ENCODE results near the gene METTL6. TPM values are rescaled to one million over a fixed set of nuclear protein-coding genes. Genes with fewer than 3 reads are reported as not detected.

Gene METTL6
- polyA plus RNA-seq, 1 donor (not counting 4 experiments of a cell fraction or from before 2014, with no cell fraction given), result 16.3 TPM

DNA sequence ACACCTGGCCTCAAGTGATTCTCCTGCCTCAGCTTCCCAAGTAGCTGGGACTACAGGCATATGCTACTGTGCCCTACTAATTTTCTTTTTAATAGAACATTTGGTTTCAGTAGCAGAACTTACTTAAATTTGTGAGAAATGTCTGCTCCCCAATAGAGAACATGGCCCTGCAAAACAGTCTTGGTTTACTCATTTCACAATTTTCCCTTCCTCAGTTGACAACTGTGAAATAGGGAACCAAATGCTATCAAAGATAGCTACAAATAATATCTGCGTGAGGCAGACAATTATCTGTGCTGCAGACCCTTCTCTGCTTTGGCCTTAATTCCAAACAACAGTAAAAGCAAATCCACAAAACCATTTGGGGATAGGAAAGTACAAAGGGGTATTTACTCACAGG is 22.6 kb downstream of the METTL6 start:
- Histone ChIP-seq H3K36me3 (ENCODE audit: control insufficient read depth in 2 of 2, extremely low read depth in 1 of 2, insufficient read depth in 2 of 2, low read length in 2 of 2) (no peaks in the 10 kb centered on the region), H3K4me3 (ENCODE audit: control insufficient read depth in 2 of 3, extremely low read depth in 1 of 3, insufficient read depth in 2 of 3, low read depth in 1 of 3, low read length in 3 of 3) (no peak overlapping the region), H3K4me1 (ENCODE audit: control insufficient read depth, extremely low read depth, insufficient read depth, low read length) (no peaks in the 10 kb centered on the region), H3K9me3 (ENCODE audit: control insufficient read depth, low read depth, low read length) (no peaks in the 10 kb centered on the region), H3K4me2 (ENCODE audit: control insufficient read depth, extremely low read depth, insufficient read depth, low read depth, low read length) (no peak overlapping the region), H3K9ac (ENCODE audit: control insufficient read depth, extremely low read depth, insufficient read depth, low read length) (no peak overlapping the region), H3K9me1 (ENCODE audit: control insufficient read depth, extremely low read depth, insufficient read depth, low read length) (no peaks in the 10 kb centered on the region), H3K27ac (ENCODE audit: control insufficient read depth, insufficient read depth, low read length) (no peak overlapping the region), H3K79me2 (ENCODE audit: control insufficient read depth, insufficient read depth, low read length) (no peaks in the 10 kb centered on the region), H4K20me1 (ENCODE audit: control insufficient read depth, extremely low read depth, insufficient read depth, low read length) (no peaks in the 10 kb centered on the region), H2AFZ (ENCODE audit: control insufficient read depth, low read length) (no peak overlapping the region), H3K27me3 (ENCODE audit: control insufficient read depth, extremely low read depth, insufficient read depth, low read length) (no peaks in the 10 kb centered on the region)
- DNase-seq (ENCODE audit: low read depth, low spot score) (no peak), FAIRE-seq (no peak)
- dilution Hi-C loops (cut with MboI; ENCODE audit: extremely low pct_ligation_motif_present, low sequenced_read_pairs), result no loop called here
- TF ChIP-seq, protein P1, sequence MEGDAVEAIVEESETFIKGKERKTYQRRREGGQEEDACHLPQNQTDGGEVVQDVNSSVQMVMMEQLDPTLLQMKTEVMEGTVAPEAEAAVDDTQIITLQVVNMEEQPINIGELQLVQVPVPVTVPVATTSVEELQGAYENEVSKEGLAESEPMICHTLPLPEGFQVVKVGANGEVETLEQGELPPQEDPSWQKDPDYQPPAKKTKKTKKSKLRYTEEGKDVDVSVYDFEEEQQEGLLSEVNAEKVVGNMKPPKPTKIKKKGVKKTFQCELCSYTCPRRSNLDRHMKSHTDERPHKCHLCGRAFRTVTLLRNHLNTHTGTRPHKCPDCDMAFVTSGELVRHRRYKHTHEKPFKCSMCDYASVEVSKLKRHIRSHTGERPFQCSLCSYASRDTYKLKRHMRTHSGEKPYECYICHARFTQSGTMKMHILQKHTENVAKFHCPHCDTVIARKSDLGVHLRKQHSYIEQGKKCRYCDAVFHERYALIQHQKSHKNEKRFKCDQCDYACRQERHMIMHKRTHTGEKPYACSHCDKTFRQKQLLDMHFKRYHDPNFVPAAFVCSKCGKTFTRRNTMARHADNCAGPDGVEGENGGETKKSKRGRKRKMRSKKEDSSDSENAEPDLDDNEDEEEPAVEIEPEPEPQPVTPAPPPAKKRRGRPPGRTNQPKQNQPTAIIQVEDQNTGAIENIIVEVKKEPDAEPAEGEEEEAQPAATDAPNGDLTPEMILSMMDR (optimal IDR thresholded peaks at IDR 0.05 in 1 of 3, IDR thresholded peaks at IDR 0.05 in 1 of 3, conservative IDR thresholded peaks at IDR 0.05 in 1 of 3; ENCODE audit: extremely low read depth in 1 of 3, insufficient read depth in 2 of 3, low read length in 3 of 3), result no peak
- no peak for TF ChIP-seq EZH2 (IDR thresholded peaks at IDR 0.05; ENCODE audit: low read length)

GRCh38 chr3:15403965-15404364 is 23.4 kb downstream of the METTL6 start:
- Histone ChIP-seq H3K9me1 (ENCODE audit: control insufficient read depth, extremely low read depth, insufficient read depth, low read length) (no peaks in the 10 kb centered on the region), H3K4me2 (ENCODE audit: control insufficient read depth, extremely low read depth, insufficient read depth, low read depth, low read length) (no peak overlapping the region), H3K79me2 (ENCODE audit: control insufficient read depth, insufficient read depth, low read length) (no peaks in the 10 kb centered on the region), H3K36me3 (ENCODE audit: control insufficient read depth in 2 of 2, extremely low read depth in 1 of 2, insufficient read depth in 2 of 2, low read length in 2 of 2) (no peaks in the 10 kb centered on the region), H3K27me3 (ENCODE audit: control insufficient read depth, extremely low read depth, insufficient read depth, low read length) (no peaks in the 10 kb centered on the region), H3K9ac (ENCODE audit: control insufficient read depth, extremely low read depth, insufficient read depth, low read length) (no peak overlapping the region), H2AFZ (ENCODE audit: control insufficient read depth, low read length) (no peak overlapping the region), H3K27ac (ENCODE audit: control insufficient read depth, insufficient read depth, low read length) (no peak overlapping the region), H4K20me1 (ENCODE audit: control insufficient read depth, extremely low read depth, insufficient read depth, low read length) (no peaks in the 10 kb centered on the region), H3K4me3 (ENCODE audit: control insufficient read depth in 2 of 3, extremely low read depth in 1 of 3, insufficient read depth in 2 of 3, low read depth in 1 of 3, low read length in 3 of 3) (no peak overlapping the region), H3K9me3 (ENCODE audit: control insufficient read depth, low read depth, low read length) (no peaks in the 10 kb centered on the region), H3K4me1 (ENCODE audit: control insufficient read depth, extremely low read depth, insufficient read depth, low read length) (no peaks in the 10 kb centered on the region)
- TF ChIP-seq EZH2 (IDR thresholded peaks at IDR 0.05; ENCODE audit: low read length), result no peak
- TF ChIP-seq, protein P1 (optimal IDR thresholded peaks at IDR 0.05 in 1 of 3, IDR thresholded peaks at IDR 0.05 in 1 of 3, conservative IDR thresholded peaks at IDR 0.05 in 1 of 3; ENCODE audit: extremely low read depth in 1 of 3, insufficient read depth in 2 of 3, low read length in 3 of 3), result no peak
- dilution Hi-C loops (cut with MboI; ENCODE audit: extremely low pct_ligation_motif_present, low sequenced_read_pairs), result no loop called here
- DNase-seq (ENCODE audit: low read depth, low spot score) (no peak), FAIRE-seq (no peak)
